WTC11 (cell line): ENCODE measurements around the gene RRP12. TPM values are rescaled to one million over a fixed set of nuclear protein-coding genes. Genes with fewer than 3 reads are reported as not detected.

Source experiments
- ATAC-seq: fragments of 200-7000 bp; cut with Tn5 transposase; 2 replicates; pipeline ENCODE4 v1.10.0; 2021; ENCODE audit warnings: mild to moderate bottlenecking, moderate library complexity
- CTCF ChIA-PET: fragments of 300-600 bp; sonication (Branson Sonifier 250); formaldehyde crosslinking; loops from one replicate; lab custom pipeline; 2021; ENCODE audit warnings: antibody characterized with exemption; lab: Charles Lee
- POLR2A ChIA-PET: fragments of 350-600 bp; sonication (Branson Sonifier 250); formaldehyde crosslinking; loops from one replicate; lab custom pipeline; 2021; ENCODE audit warnings: antibody characterized with exemption; lab: Charles Lee
- DNase-seq: peaks from one replicate; pipeline ENCODE4 v3.0.0; 2021; ENCODE audit warnings: low spot score
- H3K27ac Mint-ChIP-seq: 2 replicates; pipeline ENCODE4 v1.8.0; 2021; ENCODE audit warnings: mixed read lengths
- H3K27me3 Mint-ChIP-seq: 2 replicates; pipeline ENCODE4 v1.8.0; 2021; ENCODE audit warnings: low read depth, mild to moderate bottlenecking, moderate library complexity, mixed read lengths
- H3K36me3 Mint-ChIP-seq: 2 replicates; pipeline ENCODE4 v1.8.0; 2021; ENCODE audit warnings: mixed read lengths
- H3K4me1 Mint-ChIP-seq: 2 replicates; pipeline ENCODE4 v1.8.0; 2022; ENCODE audit warnings: mixed read lengths
- H3K4me3 Mint-ChIP-seq: 2 replicates; pipeline ENCODE4 v1.8.0; 2021; ENCODE audit warnings: mild to moderate bottlenecking, moderate library complexity, mixed read lengths
- H3K9me3 Mint-ChIP-seq: 2 replicates; pipeline ENCODE4 v1.8.0; 2021; ENCODE audit warnings: mixed read lengths
- ATF1 ChIP-seq: sonication (generic); formaldehyde crosslinking; IDR thresholded peaks from 2 replicates; pipeline ENCODE4 v1.8.1; 2023; ENCODE audit warnings: mild to moderate bottlenecking, moderate library complexity, missing genetic modification reagents
- CBFB ChIP-seq: sonication (generic); formaldehyde crosslinking; IDR thresholded peaks from 2 replicates; pipeline ENCODE4 v1.8.1; 2022; ENCODE audit warnings: mild to moderate bottlenecking, low read depth, missing genetic modification reagents
- GTF2I ChIP-seq: fragments of 250-450 bp; sonication (Bioruptor Pico); conservative IDR thresholded peaks from 2 replicates; pipeline ENCODE4 v1.4.0; 2021; ENCODE audit warnings: mild to moderate bottlenecking
- HMGA2 ChIP-seq: fragments of 250-450 bp; sonication (Bioruptor Pico); IDR thresholded peaks from 2 replicates; pipeline ENCODE4 v1.4.0; 2021; ENCODE audit warnings: mild to moderate bottlenecking, moderate library complexity
- IRF2 ChIP-seq: sonication (generic); formaldehyde crosslinking; IDR thresholded peaks from 2 replicates; pipeline ENCODE4 v1.8.0; 2022; ENCODE audit warnings: low read depth, missing genetic modification reagents, borderline replicate concordance
- MXD4 ChIP-seq: fragments of 250-450 bp; sonication (Bioruptor Pico); IDR thresholded peaks from 2 replicates; pipeline ENCODE4 v1.8.0; 2021; ENCODE audit warnings: mild to moderate bottlenecking, moderate library complexity, borderline replicate concordance
- NR1H2 ChIP-seq: sonication (generic); formaldehyde crosslinking; IDR thresholded peaks from 2 replicates; pipeline ENCODE4 v1.9.0; 2021; ENCODE audit warnings: mild to moderate bottlenecking, moderate library complexity, missing genetic modification reagents
- RELA ChIP-seq: sonication (generic); formaldehyde crosslinking; IDR thresholded peaks from 2 replicates; pipeline ENCODE4 v1.8.1; 2022; ENCODE audit warnings: missing genetic modification reagents, mild to moderate bottlenecking, borderline replicate concordance
- TCF7 ChIP-seq: sonication (generic); formaldehyde crosslinking; IDR thresholded peaks from 2 replicates; pipeline ENCODE4 v1.8.0; 2022; ENCODE audit warnings: mild to moderate bottlenecking, low read depth, missing genetic modification reagents, moderate library complexity
- TEAD1 ChIP-seq: sonication (generic); formaldehyde crosslinking; IDR thresholded peaks from 2 replicates; pipeline ENCODE4 v1.8.0; 2022; ENCODE audit warnings: mild to moderate bottlenecking, missing genetic modification reagents
- TP53 ChIP-seq: sonication (generic); formaldehyde crosslinking; IDR thresholded peaks from 2 replicates; pipeline ENCODE4 v1.8.1; 2023; ENCODE audit warnings: mild to moderate bottlenecking, missing genetic modification reagents
- ZBTB21 ChIP-seq: sonication (generic); formaldehyde crosslinking; IDR thresholded peaks from 2 replicates; pipeline ENCODE4 v1.8.1; 2023; ENCODE audit warnings: mild to moderate bottlenecking, missing genetic modification reagents, borderline replicate concordance
- ZNF138 ChIP-seq: sonication (generic); formaldehyde crosslinking; conservative IDR thresholded peaks from 2 replicates; pipeline ENCODE4 v1.8.1; 2022; ENCODE audit warnings: mild to moderate bottlenecking, moderate library complexity, missing genetic modification reagents
- total RNA-seq: library from RNA; stranded (reverse); gene quantifications from 3 replicates; pipeline ENCODE4 v1.2.3, GENCODE V29; 2021
- TF ChIP-seq, protein P1 (sequence below): fragments of 250-450 bp; sonication (Bioruptor Pico); IDR thresholded peaks from 2 replicates; pipeline ENCODE4 v1.9.0; 2021; ENCODE audit warnings: mild to moderate bottlenecking, borderline replicate concordance
- TF ChIP-seq, protein P2 (sequence below): sonication (generic); formaldehyde crosslinking; IDR thresholded peaks from 2 replicates; pipeline ENCODE4 v1.8.1; 2022; ENCODE audit warnings: low read depth, missing genetic modification reagents, borderline replicate concordance
- TF ChIP-seq, protein P3 (sequence below): fragments of 250-450 bp; sonication (Bioruptor Pico); IDR thresholded peaks from 2 replicates; pipeline ENCODE4 v1.9.0; 2021; ENCODE audit warnings: mild to moderate bottlenecking

Gene RRP12
- total RNA-seq, 1 experiment from 2014 or later, result 56.6 TPM

DNA sequence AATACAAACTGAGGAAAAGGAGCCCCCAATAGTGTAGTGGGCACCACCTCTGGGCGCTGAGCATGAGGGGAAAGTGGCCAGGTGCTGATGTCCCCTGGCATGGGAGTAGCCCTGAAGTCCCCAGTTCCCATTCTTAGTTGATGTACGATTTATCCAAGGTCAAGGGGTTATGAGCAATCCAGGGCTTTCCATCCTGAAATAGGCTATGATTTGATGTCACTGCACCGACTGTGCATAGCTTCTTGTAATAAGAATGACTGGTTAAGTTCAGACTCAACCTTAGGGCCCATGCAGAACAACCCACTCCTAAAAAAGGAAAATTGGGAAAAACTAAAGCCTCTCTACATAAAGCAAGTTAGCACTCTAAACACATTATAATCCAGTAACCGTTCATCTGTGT is 77.6 kb downstream of the RRP12 start:
- CTCF ChIA-PET, result interaction anchor here (0.6 kb wide), 1 partner anchor 35 kb away, joined by 3 read pairs; no protein-coding TSS in a partner anchor
- ATAC-seq, result no peak
- Mint-ChIP-seq H3K36me3 (no peaks in the 10 kb centered on the region), H3K4me3 (no peak overlapping the region), H3K4me1 (peaks cover 48% of the 10 kb centered on the region)
- TF ChIP-seq ATF1 (CRISPR knock-in tag) (no peak), CBFB (CRISPR knock-in tag) (no peak)
- TF ChIP-seq, all 79 proteins: peak for 0
- Mint-ChIP-seq H3K27ac (no peak overlapping the region), H3K27me3 (peaks cover 25% of the 10 kb centered on the region), H3K9me3 (no peaks in the 10 kb centered on the region)
- POLR2A ChIA-PET, result interaction anchor here (2.6 kb wide), 1 partner anchor 10 kb away, joined by 12 read pairs; the partner anchor contains the start of gene FRAT2
- DNase-seq, result no peak

DNA sequence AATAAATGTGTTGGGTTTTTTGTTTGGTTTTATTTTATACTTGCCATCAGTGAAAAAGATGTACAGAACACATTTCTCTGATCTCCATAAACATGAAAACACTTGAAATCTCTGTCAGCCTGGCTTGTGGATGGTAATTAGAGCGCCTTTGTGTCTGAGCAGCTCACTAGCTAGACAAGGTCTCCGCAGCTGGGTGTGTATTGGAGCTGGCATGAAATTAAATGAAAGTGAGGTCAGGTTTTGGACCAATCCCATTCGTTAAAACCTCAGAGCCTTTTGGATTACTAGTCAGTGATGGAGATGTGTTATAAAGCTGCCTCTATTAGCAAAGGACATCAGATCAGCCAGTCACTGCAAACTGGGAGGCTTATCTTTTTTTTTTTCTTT is 79.3 kb downstream of the RRP12 start:
- Mint-ChIP-seq H3K27me3 (peaks cover 33% of the 10 kb centered on the region), H3K4me1 (peaks cover 37% of the 10 kb centered on the region), H3K27ac (peak overlapping the region; percentile 6; the same call in 1 of the 2 replicates), H3K9me3 (no peaks in the 10 kb centered on the region), H3K36me3 (no peaks in the 10 kb centered on the region), H3K4me3 (peak overlapping the region; percentile 83)
- peak; percentile 24 for ATAC-seq
- no peak for TF ChIP-seq ATF1 (CRISPR knock-in tag)
- no peak for TF ChIP-seq NR1H2 (CRISPR knock-in tag)
- TF ChIP-seq GTF2I (CRISPR knock-in tag), result no peak
- TF ChIP-seq, protein P1, sequence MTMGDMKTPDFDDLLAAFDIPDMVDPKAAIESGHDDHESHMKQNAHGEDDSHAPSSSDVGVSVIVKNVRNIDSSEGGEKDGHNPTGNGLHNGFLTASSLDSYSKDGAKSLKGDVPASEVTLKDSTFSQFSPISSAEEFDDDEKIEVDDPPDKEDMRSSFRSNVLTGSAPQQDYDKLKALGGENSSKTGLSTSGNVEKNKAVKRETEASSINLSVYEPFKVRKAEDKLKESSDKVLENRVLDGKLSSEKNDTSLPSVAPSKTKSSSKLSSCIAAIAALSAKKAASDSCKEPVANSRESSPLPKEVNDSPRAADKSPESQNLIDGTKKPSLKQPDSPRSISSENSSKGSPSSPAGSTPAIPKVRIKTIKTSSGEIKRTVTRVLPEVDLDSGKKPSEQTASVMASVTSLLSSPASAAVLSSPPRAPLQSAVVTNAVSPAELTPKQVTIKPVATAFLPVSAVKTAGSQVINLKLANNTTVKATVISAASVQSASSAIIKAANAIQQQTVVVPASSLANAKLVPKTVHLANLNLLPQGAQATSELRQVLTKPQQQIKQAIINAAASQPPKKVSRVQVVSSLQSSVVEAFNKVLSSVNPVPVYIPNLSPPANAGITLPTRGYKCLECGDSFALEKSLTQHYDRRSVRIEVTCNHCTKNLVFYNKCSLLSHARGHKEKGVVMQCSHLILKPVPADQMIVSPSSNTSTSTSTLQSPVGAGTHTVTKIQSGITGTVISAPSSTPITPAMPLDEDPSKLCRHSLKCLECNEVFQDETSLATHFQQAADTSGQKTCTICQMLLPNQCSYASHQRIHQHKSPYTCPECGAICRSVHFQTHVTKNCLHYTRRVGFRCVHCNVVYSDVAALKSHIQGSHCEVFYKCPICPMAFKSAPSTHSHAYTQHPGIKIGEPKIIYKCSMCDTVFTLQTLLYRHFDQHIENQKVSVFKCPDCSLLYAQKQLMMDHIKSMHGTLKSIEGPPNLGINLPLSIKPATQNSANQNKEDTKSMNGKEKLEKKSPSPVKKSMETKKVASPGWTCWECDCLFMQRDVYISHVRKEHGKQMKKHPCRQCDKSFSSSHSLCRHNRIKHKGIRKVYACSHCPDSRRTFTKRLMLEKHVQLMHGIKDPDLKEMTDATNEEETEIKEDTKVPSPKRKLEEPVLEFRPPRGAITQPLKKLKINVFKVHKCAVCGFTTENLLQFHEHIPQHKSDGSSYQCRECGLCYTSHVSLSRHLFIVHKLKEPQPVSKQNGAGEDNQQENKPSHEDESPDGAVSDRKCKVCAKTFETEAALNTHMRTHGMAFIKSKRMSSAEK (CRISPR knock-in tag), result no peak
- no peak for TF ChIP-seq CBFB (CRISPR knock-in tag)
- TF ChIP-seq, protein P2, sequence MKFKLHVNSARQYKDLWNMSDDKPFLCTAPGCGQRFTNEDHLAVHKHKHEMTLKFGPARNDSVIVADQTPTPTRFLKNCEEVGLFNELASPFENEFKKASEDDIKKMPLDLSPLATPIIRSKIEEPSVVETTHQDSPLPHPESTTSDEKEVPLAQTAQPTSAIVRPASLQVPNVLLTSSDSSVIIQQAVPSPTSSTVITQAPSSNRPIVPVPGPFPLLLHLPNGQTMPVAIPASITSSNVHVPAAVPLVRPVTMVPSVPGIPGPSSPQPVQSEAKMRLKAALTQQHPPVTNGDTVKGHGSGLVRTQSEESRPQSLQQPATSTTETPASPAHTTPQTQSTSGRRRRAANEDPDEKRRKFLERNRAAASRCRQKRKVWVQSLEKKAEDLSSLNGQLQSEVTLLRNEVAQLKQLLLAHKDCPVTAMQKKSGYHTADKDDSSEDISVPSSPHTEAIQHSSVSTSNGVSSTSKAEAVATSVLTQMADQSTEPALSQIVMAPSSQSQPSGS, result no peak
- TF ChIP-seq TEAD1, result no peak
- TF ChIP-seq ZBTB21 (CRISPR knock-in tag), result no peak
- TF ChIP-seq, protein P3, sequence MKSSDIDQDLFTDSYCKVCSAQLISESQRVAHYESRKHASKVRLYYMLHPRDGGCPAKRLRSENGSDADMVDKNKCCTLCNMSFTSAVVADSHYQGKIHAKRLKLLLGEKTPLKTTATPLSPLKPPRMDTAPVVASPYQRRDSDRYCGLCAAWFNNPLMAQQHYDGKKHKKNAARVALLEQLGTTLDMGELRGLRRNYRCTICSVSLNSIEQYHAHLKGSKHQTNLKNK, result no peak
- no peak for TF ChIP-seq TP53 (CRISPR knock-in tag)
- no peak for TF ChIP-seq MXD4 (CRISPR knock-in tag)
- TF ChIP-seq IRF2 (CRISPR knock-in tag), result no peak
- no peak for TF ChIP-seq RELA (CRISPR knock-in tag)
- no peak for TF ChIP-seq HMGA2 (CRISPR knock-in tag)
- TF ChIP-seq TCF7 (CRISPR knock-in tag), result no peak
- TF ChIP-seq ZNF138 (CRISPR knock-in tag), result no peak
- no peak for DNase-seq
- ChIA-PET POLR2A (interaction anchor here (2.6 kb wide), 1 partner anchor 12 kb away, joined by 12 read pairs; the partner anchor contains the start of gene FRAT2), CTCF (interaction anchor here (0.6 to 1.9 kb wide), 3 partner anchors 12 to 43 kb away, joined by 4 to 15 read pairs (median 4); partner anchors contain the start of gene FRAT2)
